ENCODE results near the gene CWC22. TPM values are rescaled to one million over a fixed set of nuclear protein-coding genes. Genes with fewer than 3 reads are reported as not detected.

Gene CWC22
- total and polyA plus RNA-seq, 2 donors (not counting 3 experiments of a cell fraction or from before 2014, with no cell fraction given) = 1.8 to 15.7 TPM

GRCh38 chr2:179946810-179947615 lies 60.1 kb downstream of the CWC22 start:
- no peaks in the 10 kb centered on the region for H3K9me3 ChIP-seq (replicated peaks; ENCODE audit: control insufficient read depth, insufficient read depth, low read length)
- intact Hi-C loops (cut with micrococcal nuclease) = no loop called here
- TF ChIP-seq GATA2 (IDR thresholded peaks at IDR 0.05; ENCODE audit: insufficient read depth, insufficient read length, low read depth, low read length) = no peak
- TF ChIP-seq POLR2AphosphoS5 (IDR thresholded peaks at IDR 0.05; ENCODE audit: insufficient read depth, low read depth, low read length) = no peak
- no peak for TF ChIP-seq JUN (IDR thresholded peaks at IDR 0.05; ENCODE audit: borderline replicate concordance, insufficient read depth, insufficient read length, low read depth)
- TF ChIP-seq MAX (IDR thresholded peaks at IDR 0.05; ENCODE audit: insufficient read depth, insufficient read length) = no peak
- TF ChIP-seq CTCF (IDR thresholded peaks at IDR 0.05; ENCODE audit: extremely low read depth in 1 of 2, insufficient read depth in 1 of 2, low read depth in 1 of 2, low read length in 2 of 2) = no peak
- TF ChIP-seq EZH2 (IDR thresholded peaks at IDR 0.05; ENCODE audit: borderline replicate concordance, low read depth, low read length, severe bottlenecking) = no peak
- TF ChIP-seq POLR2A (IDR thresholded peaks at IDR 0.05; ENCODE audit: low read depth, low read length) = no peak
- TF ChIP-seq FOS (IDR thresholded peaks at IDR 0.05; ENCODE audit: borderline replicate concordance, insufficient read depth, low read length) = no peak
- no peak for TF ChIP-seq MYC (IDR thresholded peaks at IDR 0.05; ENCODE audit: low read depth, low read length)
- FAIRE-seq = no peak
- H2AFZ ChIP-seq (ENCODE audit: low read depth, low read length) = no peak overlapping the region
- no peak overlapping the region for H3K9ac ChIP-seq (replicated peaks; ENCODE audit: extremely low read depth, insufficient read depth, low read length)
- no peaks in the 10 kb centered on the region for H3K4me1 ChIP-seq (ENCODE audit: control insufficient read depth, extremely low read depth, insufficient read depth, low read length)
- no peaks in the 10 kb centered on the region for H3K79me2 ChIP-seq (ENCODE audit: control insufficient read depth, insufficient read depth, low read length)
- no peak for DNase-seq (ENCODE audit: low read depth, low spot score)
- ChIA-PET POLR2A (no interaction called here), CTCF (interaction anchor here (1.0 kb wide), 1 partner anchor 11 kb away, joined by 3 read pairs; no protein-coding TSS in a partner anchor)
- H3K4me3 ChIP-seq (replicated peaks in 1 of 3; ENCODE audit: insufficient read depth in 1 of 3, low read depth in 1 of 3, low read length in 3 of 3) = no peak overlapping the region
- dilution Hi-C loops (cut with MboI; ENCODE audit: extremely low pct_ligation_motif_present, low sequenced_read_pairs) = no loop called here
- H3K36me3 ChIP-seq (ENCODE audit: control insufficient read depth in 2 of 2, extremely low read depth in 1 of 2, insufficient read depth in 2 of 2, low read length in 2 of 2) = peaks cover 4 to 11% of the 10 kb centered on the region in 2 experiments
- no peaks in the 10 kb centered on the region for H3K27me3 ChIP-seq (ENCODE audit: control insufficient read depth in 2 of 2, insufficient read depth in 2 of 2, low read length in 2 of 2)
- BruUV-seq (replicated peaks) = no TSS peak
- H3K4me2 ChIP-seq (ENCODE audit: insufficient read depth, low read length) = no peak overlapping the region
- H3K27ac ChIP-seq (ENCODE audit: insufficient read depth, low read depth, low read length) = no peak overlapping the region
- no peaks in the 10 kb centered on the region for H3K9me1 ChIP-seq (replicated peaks; ENCODE audit: control insufficient read depth, extremely low read depth, insufficient read depth, low read length)
- H4K20me1 ChIP-seq (replicated peaks; ENCODE audit: control insufficient read depth, extremely low read depth, insufficient read depth, low read length) = no peaks in the 10 kb centered on the region
